OCI-LY7 (cell line): ENCODE measurements around the gene MFSD6. TPM values are rescaled to one million over a fixed set of nuclear protein-coding genes. Genes with fewer than 3 reads are reported as not detected.

ENCODE experiments used
- BruUV-seq: library from RNA; stranded (reverse); fragments of 400-500 nt; replicated peaks from 2 replicates; lab custom pipeline; 2021; lab: Mats Ljungman, UMichigan
- CTCF ChIA-PET: fragments of 300-600 bp; sonication (Branson Sonifier 250); formaldehyde crosslinking; loops from one replicate; lab custom pipeline; 2022; ENCODE audit warnings: antibody characterized with exemption; ENCODE audit not compliant: unreplicated experiment; lab: Charles Lee
- POLR2A ChIA-PET: fragments of 300-600 bp; sonication (Branson Sonifier 250); formaldehyde crosslinking; loops from one replicate; lab custom pipeline; 2022; ENCODE audit warnings: antibody characterized with exemption; lab: Charles Lee
- DNase-seq: peaks from one replicate; pipeline ENCODE4 v3.0.0-alpha.2; 2015; ENCODE audit warnings: low spot score
- H2AFZ ChIP-seq: fragments of 200-600 bp; sonication (generic), shearing (Covaris generic); 2 replicates; pipeline ENCODE4 v1.6.1; 2014; ENCODE audit warnings: mild to moderate bottlenecking, antibody characterized with exemption, low read length, moderate library complexity
- H3K27ac ChIP-seq: fragments of 200-600 bp; sonication (generic); 2 replicates; pipeline ENCODE4 v1.5.1; 2014; ENCODE audit warnings: mixed run types, low read depth, mild to moderate bottlenecking, moderate library complexity, low read length, inconsistent platforms; ENCODE audit not compliant: poor library complexity, severe bottlenecking
- H3K36me3 ChIP-seq: fragments of 200-600 bp; sonication (generic); 2 replicates; pipeline ENCODE4 v1.6.1; 2014; ENCODE audit warnings: mild to moderate bottlenecking, antibody characterized with exemption, low read length, moderate library complexity, mixed read lengths; ENCODE audit not compliant: insufficient read depth
- H3K4me1 ChIP-seq: fragments of 200-600 bp; sonication (generic); 2 replicates; pipeline ENCODE4 v1.5.1; 2014; ENCODE audit warnings: mild to moderate bottlenecking, low read length; ENCODE audit not compliant: insufficient read depth, poor library complexity, severe bottlenecking
- H3K4me2 ChIP-seq: fragments of 200-600 bp; sonication (generic); 2 replicates; pipeline ENCODE4 v1.6.1; 2014; ENCODE audit warnings: mild to moderate bottlenecking, low read length
- H3K4me3 ChIP-seq: fragments of 200-600 bp; sonication (generic); 2 replicates; pipeline ENCODE4 v1.5.1; 2014; ENCODE audit warnings: mild to moderate bottlenecking, low read depth, low read length; ENCODE audit not compliant: poor library complexity, severe bottlenecking
- H3K79me2 ChIP-seq: fragments of 200-600 bp; sonication (generic); 2 replicates; pipeline ENCODE4 v1.6.1; 2016; ENCODE audit warnings: low read depth, mild to moderate bottlenecking, low read length, moderate library complexity, mixed read lengths; ENCODE audit not compliant: insufficient read depth
- H3K9me2 ChIP-seq: fragments of 200-600 bp; sonication (generic); 2 replicates; pipeline ENCODE4 v1.6.1; 2016; ENCODE audit warnings: mild to moderate bottlenecking, low read length, mixed read lengths; ENCODE audit not compliant: insufficient read depth
- H3K9me3 ChIP-seq: fragments of 200-600 bp; sonication (generic); 2 replicates; pipeline ENCODE4 v1.6.1; 2014; ENCODE audit warnings: mild to moderate bottlenecking, mixed run types, low read length, mixed read lengths
- H4K20me1 ChIP-seq: fragments of 200-600 bp; sonication (generic); 2 replicates; pipeline ENCODE4 v1.6.1; 2014; ENCODE audit warnings: mild to moderate bottlenecking, antibody characterized with exemption, low read length, moderate library complexity, mixed read lengths; ENCODE audit not compliant: insufficient read depth
- EZH2phosphoT487 ChIP-seq: fragments of 200-600 bp; sonication (generic); IDR thresholded peaks from 2 replicates; pipeline ENCODE4 v1.6.1; 2018; ENCODE audit warnings: low read depth, borderline replicate concordance, mild to moderate bottlenecking, mixed run types, antibody characterized with exemption, low read length, moderate library complexity, mixed read lengths
- intact Hi-C: fragments of 100-400 bp; cut with micrococcal nuclease; formaldehyde crosslinking; loops from one replicate; pipeline ENCODE4 v1.10.0; 2022; ENCODE audit not compliant: unreplicated experiment
- total RNA-seq, 2 experiments: library from RNA; depleted of rRNA in 1 of 2; stranded (reverse); fragments of >200 nt in 1 of 2; shearing (Covaris generic) in 1 of 2; gene quantifications; 2 replicates each; pipeline ENCODE4 v1.2.3, GENCODE V29; 2014 to 2022
- TF ChIP-seq, protein P1 (sequence below): fragments of 200-600 bp; sonication (generic); conservative IDR thresholded peaks from 2 replicates; pipeline ENCODE4 v1.5.1; 2014; ENCODE audit warnings: mild to moderate bottlenecking, antibody characterized with exemption, low read length, moderate library complexity, mixed read lengths

The MFSD6 gene
- total RNA-seq, 2 experiments from 2014 or later: 8.3 to 19.5 TPM

DNA sequence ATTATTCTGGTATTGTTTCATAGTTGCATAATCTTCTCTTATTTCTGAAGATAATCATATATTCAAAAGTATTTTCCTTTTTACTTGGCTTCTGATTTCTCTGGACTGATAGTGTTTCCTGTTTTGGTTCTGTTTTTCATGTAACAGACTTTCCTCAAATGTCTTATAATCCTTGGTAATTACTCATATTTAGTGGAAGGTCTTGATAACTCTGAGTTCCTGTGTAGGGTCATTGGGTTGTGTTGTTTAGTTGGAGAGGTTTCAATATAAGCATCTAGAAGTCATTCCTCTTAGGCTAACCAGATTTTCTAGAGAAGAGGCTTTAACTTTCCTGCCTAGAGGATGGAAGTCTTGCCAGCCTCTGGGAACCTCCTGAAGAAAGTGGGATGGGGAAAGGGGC, 23.8 kb downstream of the MFSD6 start:
- TF ChIP-seq, protein P1, sequence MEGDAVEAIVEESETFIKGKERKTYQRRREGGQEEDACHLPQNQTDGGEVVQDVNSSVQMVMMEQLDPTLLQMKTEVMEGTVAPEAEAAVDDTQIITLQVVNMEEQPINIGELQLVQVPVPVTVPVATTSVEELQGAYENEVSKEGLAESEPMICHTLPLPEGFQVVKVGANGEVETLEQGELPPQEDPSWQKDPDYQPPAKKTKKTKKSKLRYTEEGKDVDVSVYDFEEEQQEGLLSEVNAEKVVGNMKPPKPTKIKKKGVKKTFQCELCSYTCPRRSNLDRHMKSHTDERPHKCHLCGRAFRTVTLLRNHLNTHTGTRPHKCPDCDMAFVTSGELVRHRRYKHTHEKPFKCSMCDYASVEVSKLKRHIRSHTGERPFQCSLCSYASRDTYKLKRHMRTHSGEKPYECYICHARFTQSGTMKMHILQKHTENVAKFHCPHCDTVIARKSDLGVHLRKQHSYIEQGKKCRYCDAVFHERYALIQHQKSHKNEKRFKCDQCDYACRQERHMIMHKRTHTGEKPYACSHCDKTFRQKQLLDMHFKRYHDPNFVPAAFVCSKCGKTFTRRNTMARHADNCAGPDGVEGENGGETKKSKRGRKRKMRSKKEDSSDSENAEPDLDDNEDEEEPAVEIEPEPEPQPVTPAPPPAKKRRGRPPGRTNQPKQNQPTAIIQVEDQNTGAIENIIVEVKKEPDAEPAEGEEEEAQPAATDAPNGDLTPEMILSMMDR: no peak
- no peak for TF ChIP-seq EZH2phosphoT487
- ChIA-PET CTCF (no interaction called here), POLR2A (no interaction called here)

DNA sequence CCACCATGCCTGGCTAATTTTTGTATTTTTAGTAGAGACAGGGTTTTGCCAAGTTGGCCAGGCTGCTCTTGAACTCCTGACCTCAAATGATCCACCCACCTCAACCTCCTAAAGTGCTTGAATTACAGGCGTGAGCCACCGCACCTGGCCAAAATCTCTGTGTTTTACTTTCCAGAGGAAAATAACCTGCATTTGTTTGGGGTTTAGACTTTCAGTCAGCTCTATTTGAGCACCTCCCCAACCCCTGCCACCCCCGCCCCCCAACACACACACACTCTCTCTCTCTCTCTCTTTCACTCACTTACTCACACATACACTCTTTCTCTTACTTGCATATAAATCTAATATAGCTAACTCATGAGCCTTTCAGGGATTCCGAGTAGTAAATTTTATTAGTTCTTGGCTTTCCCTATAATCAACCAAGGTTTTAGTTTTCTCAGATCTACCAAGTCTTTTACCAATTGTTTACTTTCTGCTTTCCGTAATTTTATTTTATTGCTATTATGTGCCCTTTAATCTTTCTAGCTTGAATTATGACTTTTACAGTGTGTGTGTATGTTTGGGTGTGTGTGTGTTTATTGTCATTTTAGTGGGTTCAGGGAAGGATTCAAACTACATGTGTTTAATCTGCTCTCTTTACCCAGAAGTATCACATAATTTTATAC, 24.5 kb downstream of the MFSD6 start:
- DNase-seq: no peak
- Histone ChIP-seq H3K4me2 (no peak overlapping the region), H3K4me3 (no peak overlapping the region), H3K9me2 (no peaks in the 10 kb centered on the region), H3K79me2 (no peaks in the 10 kb centered on the region), H3K4me1 (no peaks in the 10 kb centered on the region), H3K27ac (no peak overlapping the region), H3K9me3 (no peaks in the 10 kb centered on the region), H3K36me3 (peaks cover 4% of the 10 kb centered on the region; the same call in 1 of the 2 replicates), H2AFZ (no peak overlapping the region), H4K20me1 (no peaks in the 10 kb centered on the region)
- ChIA-PET CTCF (no interaction called here), POLR2A (interaction anchor here (1.1 to 1.6 kb wide), 3 partner anchors 13 to 38 kb away, joined by 3 to 7 read pairs (median 4); no protein-coding TSS in a partner anchor)
- BruUV-seq: no TSS peak
- no peak for TF ChIP-seq EZH2phosphoT487
- intact Hi-C loops: no loop called here

More for the DNA sequence above, 23.8 kb downstream of the MFSD6 start:
- H4K20me1 ChIP-seq: no peaks in the 10 kb centered on the region
- no peak overlapping the region for H3K4me3 ChIP-seq
- H3K9me2 ChIP-seq: no peaks in the 10 kb centered on the region
- H2AFZ ChIP-seq: no peak overlapping the region
- no peaks in the 10 kb centered on the region for H3K79me2 ChIP-seq
- H3K9me3 ChIP-seq: no peaks in the 10 kb centered on the region
- no peak for DNase-seq
- BruUV-seq: no TSS peak
- no peak overlapping the region for H3K4me2 ChIP-seq
- intact Hi-C loops: no loop called here
- no peaks in the 10 kb centered on the region for H3K4me1 ChIP-seq
- no peak overlapping the region for H3K27ac ChIP-seq
- no peaks in the 10 kb centered on the region for H3K36me3 ChIP-seq

DNA sequence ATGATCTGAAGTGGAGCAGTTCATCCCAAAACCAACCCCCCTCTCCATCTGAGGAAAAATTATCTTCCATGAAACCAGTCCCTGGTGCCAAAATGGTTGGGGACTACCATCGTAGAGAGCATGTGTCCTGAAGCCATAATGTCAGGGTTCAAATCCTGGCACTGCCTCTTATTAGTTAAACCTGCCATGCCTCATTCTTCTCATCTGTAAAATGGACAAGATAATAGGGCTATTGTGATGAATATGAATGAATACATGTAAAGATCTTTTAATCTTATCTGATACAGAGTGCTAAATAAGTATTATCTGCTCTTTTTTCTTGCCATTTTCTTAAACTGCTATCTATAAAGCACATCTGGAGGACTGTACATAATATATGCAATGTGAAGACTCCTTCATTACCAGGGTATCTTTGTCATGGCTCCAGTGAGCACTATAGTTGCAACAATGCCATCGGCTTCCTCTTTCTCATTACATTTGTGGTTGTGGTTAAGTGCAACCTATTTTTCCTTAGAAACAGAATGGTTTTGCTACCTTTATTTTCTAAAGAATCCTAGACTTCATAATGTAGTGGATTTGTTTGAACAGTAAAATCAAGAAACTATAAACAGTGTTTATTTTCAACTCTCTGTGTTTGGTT, 27.0 kb downstream of the MFSD6 start:
- H3K9me3 ChIP-seq: no peaks in the 10 kb centered on the region
- no peak overlapping the region for H3K4me3 ChIP-seq
- intact Hi-C loops: no loop called here
- peaks cover 6% of the 10 kb centered on the region; the same call in 1 of the 2 replicates for H3K36me3 ChIP-seq
- H3K27ac ChIP-seq: no peak overlapping the region
- ChIA-PET CTCF (no interaction called here), POLR2A (interaction anchor here (0.8 to 1.1 kb wide), 2 partner anchors 13 to 33 kb away, joined by 3 read pairs; no protein-coding TSS in a partner anchor)
- no peak overlapping the region for H2AFZ ChIP-seq
- no peaks in the 10 kb centered on the region for H3K79me2 ChIP-seq
- no peaks in the 10 kb centered on the region for H4K20me1 ChIP-seq
- BruUV-seq: no TSS peak
- no peaks in the 10 kb centered on the region for H3K9me2 ChIP-seq
- H3K4me1 ChIP-seq: no peaks in the 10 kb centered on the region
- no peak overlapping the region for H3K4me2 ChIP-seq
- DNase-seq: no peak
- TF ChIP-seq, protein P1: no peak
- TF ChIP-seq EZH2phosphoT487: no peak
